SK-N-SH treated with all-trans-retinoic acid at 6 μM for 48 hours (cell line): ENCODE data around the gene UBE3C.
"Not testable (repeated sequence)": the region's sequence is repeated elsewhere in the genome, so short reads cannot be mapped to it uniquely, and the experiment has no call there.

Experiments
- ARNTL ChIP-seq: fragments of 450-650 bp; formaldehyde crosslinking; IDR thresholded peaks from 2 replicates; pipeline ENCODE4 v1.5.0; 2020; ENCODE audit warnings: low read depth, mild to moderate bottlenecking, moderate library complexity, borderline replicate concordance
- BACH2 ChIP-seq: fragments of 250-450 bp; sonication (Bioruptor Pico); IDR thresholded peaks from 2 replicates; pipeline ENCODE4 v1.9.0; 2021; ENCODE audit warnings: mild to moderate bottlenecking, borderline replicate concordance
- PATZ1 ChIP-seq: fragments of 250-450 bp; sonication (Bioruptor Pico); IDR thresholded peaks from 2 replicates; pipeline ENCODE4 v1.8.0; 2020; ENCODE audit warnings: mild to moderate bottlenecking, moderate library complexity, borderline replicate concordance
- PPARA ChIP-seq: fragments of 250-450 bp; sonication (Bioruptor Pico); IDR thresholded peaks from 2 replicates; pipeline ENCODE4 v1.5.0; 2020; ENCODE audit warnings: mild to moderate bottlenecking, borderline replicate concordance
- RARB ChIP-seq: fragments of 250-450 bp; sonication (Bioruptor Pico); IDR thresholded peaks from 2 replicates; pipeline ENCODE4 v1.8.0; 2021; ENCODE audit warnings: mild to moderate bottlenecking, moderate library complexity
- ZC3H10 ChIP-seq: fragments of 250-450 bp; sonication (Bioruptor Pico); IDR thresholded peaks from 2 replicates; pipeline ENCODE4 v1.5.1; 2021; ENCODE audit warnings: mild to moderate bottlenecking, moderate library complexity
- ZFP30 ChIP-seq: fragments of 450-650 bp; formaldehyde crosslinking; IDR thresholded peaks from 2 replicates; pipeline ENCODE4 v1.5.0; 2022; ENCODE audit warnings: mild to moderate bottlenecking, moderate library complexity
- ZNF565 ChIP-seq: fragments of 450-650 bp; formaldehyde crosslinking; conservative IDR thresholded peaks from 2 replicates; pipeline ENCODE4 v1.5.0; 2020; ENCODE audit warnings: low read depth, mild to moderate bottlenecking, moderate library complexity
- TF ChIP-seq, protein P1 (sequence below): fragments of 250-450 bp; sonication (Bioruptor Pico); IDR thresholded peaks from 2 replicates; pipeline ENCODE4 v1.5.0; 2020; ENCODE audit warnings: mild to moderate bottlenecking, moderate library complexity

GRCh38 chr7:157277568-157277967, 138.8 kb downstream of the UBE3C start:
- TF ChIP-seq BACH2; PATZ1; PPARA (CRISPR knock-in tag); ZC3H10 (CRISPR knock-in tag); ARNTL (CRISPR knock-in tag); ZNF565 (CRISPR knock-in tag); ZFP30 (CRISPR knock-in tag); RARB: not testable (repeated sequence)
- TF ChIP-seq, protein P1, sequence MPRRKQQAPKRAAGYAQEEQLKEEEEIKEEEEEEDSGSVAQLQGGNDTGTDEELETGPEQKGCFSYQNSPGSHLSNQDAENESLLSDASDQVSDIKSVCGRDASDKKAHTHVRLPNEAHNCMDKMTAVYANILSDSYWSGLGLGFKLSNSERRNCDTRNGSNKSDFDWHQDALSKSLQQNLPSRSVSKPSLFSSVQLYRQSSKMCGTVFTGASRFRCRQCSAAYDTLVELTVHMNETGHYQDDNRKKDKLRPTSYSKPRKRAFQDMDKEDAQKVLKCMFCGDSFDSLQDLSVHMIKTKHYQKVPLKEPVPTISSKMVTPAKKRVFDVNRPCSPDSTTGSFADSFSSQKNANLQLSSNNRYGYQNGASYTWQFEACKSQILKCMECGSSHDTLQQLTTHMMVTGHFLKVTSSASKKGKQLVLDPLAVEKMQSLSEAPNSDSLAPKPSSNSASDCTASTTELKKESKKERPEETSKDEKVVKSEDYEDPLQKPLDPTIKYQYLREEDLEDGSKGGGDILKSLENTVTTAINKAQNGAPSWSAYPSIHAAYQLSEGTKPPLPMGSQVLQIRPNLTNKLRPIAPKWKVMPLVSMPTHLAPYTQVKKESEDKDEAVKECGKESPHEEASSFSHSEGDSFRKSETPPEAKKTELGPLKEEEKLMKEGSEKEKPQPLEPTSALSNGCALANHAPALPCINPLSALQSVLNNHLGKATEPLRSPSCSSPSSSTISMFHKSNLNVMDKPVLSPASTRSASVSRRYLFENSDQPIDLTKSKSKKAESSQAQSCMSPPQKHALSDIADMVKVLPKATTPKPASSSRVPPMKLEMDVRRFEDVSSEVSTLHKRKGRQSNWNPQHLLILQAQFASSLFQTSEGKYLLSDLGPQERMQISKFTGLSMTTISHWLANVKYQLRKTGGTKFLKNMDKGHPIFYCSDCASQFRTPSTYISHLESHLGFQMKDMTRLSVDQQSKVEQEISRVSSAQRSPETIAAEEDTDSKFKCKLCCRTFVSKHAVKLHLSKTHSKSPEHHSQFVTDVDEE (CRISPR knock-in tag) = not testable (repeated sequence)
